BLaER1 treated with 17β-estradiol and CSF1 and Interleukin-3, amounts not matched to agents 10 nM and 100 nM (cell line): ENCODE results near the gene DHX40.
"Not testable (repeated sequence)": the region's sequence is repeated elsewhere in the genome, so short reads cannot be mapped to it uniquely, and the experiment has no call there.

ENCODE experiments used
- H3K27ac ChIP-seq, 11 experiments: shearing (Covaris generic); formaldehyde crosslinking; 2 replicates each; pipeline ENCODE4 v1.8.1; 2022
- H3K27me3 ChIP-seq, 11 experiments: shearing (Covaris generic); formaldehyde crosslinking; 2 replicates each; pipeline ENCODE4 v1.8.1; 2022
- H3K36me3 ChIP-seq, 11 experiments: shearing (Covaris generic); formaldehyde crosslinking; 2 replicates each; pipeline ENCODE4 v1.8.1; 2022
- H3K4me1 ChIP-seq, 10 experiments: shearing (Covaris generic); formaldehyde crosslinking; 2 replicates each; pipeline ENCODE4 v1.8.1; 2022
- H3K4me2 ChIP-seq, 11 experiments: shearing (Covaris generic); formaldehyde crosslinking; 2 replicates each; pipeline ENCODE4 v1.8.1; 2022
- H3K4me3 ChIP-seq, 10 experiments: shearing (Covaris generic); formaldehyde crosslinking; 2 replicates each; pipeline ENCODE4 v1.8.1; 2022
- H3K9ac ChIP-seq, 11 experiments: shearing (Covaris generic); formaldehyde crosslinking; 2 replicates each; pipeline ENCODE4 v1.8.1; 2022
- H3K9me3 ChIP-seq, 11 experiments: shearing (Covaris generic); formaldehyde crosslinking; replicated peaks in 1 of 11; 2 replicates each; pipeline ENCODE4 v1.8.1; 2022
- H4K20me1 ChIP-seq, 11 experiments: shearing (Covaris generic); formaldehyde crosslinking; 2 replicates each; pipeline ENCODE4 v1.8.1; 2022
- Cebpa-rat ChIP-seq, 11 experiments: shearing (Covaris generic); IDR thresholded peaks; 2 replicates each; pipeline ENCODE4 v1.8.1; 2022

Gene DHX40

GRCh38 chr17:59550703-59551102, 14.7 kb upstream of the DHX40 start:
- no peaks in the 10 kb centered on the region for H4K20me1 ChIP-seq
- no peak for TF ChIP-seq Cebpa-rat (IDR thresholded peaks at IDR 0.05)
- H3K4me2 ChIP-seq, result no peak overlapping the region
- H3K27me3 ChIP-seq, result no peaks in the 10 kb centered on the region
- no peaks in the 10 kb centered on the region for H3K9me3 ChIP-seq
- no peaks in the 10 kb centered on the region for H3K36me3 ChIP-seq
- H3K4me1 ChIP-seq, result no peaks in the 10 kb centered on the region
- no peak overlapping the region for H3K9ac ChIP-seq
- H3K27ac ChIP-seq, result no peak overlapping the region
- no peak overlapping the region for H3K4me3 ChIP-seq

GRCh38 chr17:59558039-59558438, 7.4 kb upstream of the DHX40 start:
- no peaks in the 10 kb centered on the region for H3K36me3 ChIP-seq

GRCh38 chr17:59558953-59559352, 6.5 kb upstream of the DHX40 start:
- no peak overlapping the region for H3K27ac ChIP-seq
- H4K20me1 ChIP-seq, result no peaks in the 10 kb centered on the region
- no peak for TF ChIP-seq Cebpa-rat (IDR thresholded peaks at IDR 0.05)
- H3K4me3 ChIP-seq, result no peak overlapping the region
- H3K36me3 ChIP-seq, result no peaks in the 10 kb centered on the region
- no peak overlapping the region for H3K9ac ChIP-seq
- no peak overlapping the region for H3K4me2 ChIP-seq
- no peaks in the 10 kb centered on the region for H3K9me3 ChIP-seq
- peaks cover 0 to 14% (median 0%) of the 10 kb centered on the region in 10 experiments; a peak in 3 of 20 replicates for H3K4me1 ChIP-seq
- H3K27me3 ChIP-seq, result no peaks in the 10 kb centered on the region

More at GRCh38 chr17:59558039-59558438, 7.4 kb upstream of the DHX40 start:
- Histone ChIP-seq H3K4me1 (peaks cover 0 to 14% (median 0%) of the 10 kb centered on the region in 10 experiments; a peak in 3 of 20 replicates), H3K27ac (no peak overlapping the region), H3K9ac (no peak overlapping the region), H3K27me3 (no peaks in the 10 kb centered on the region), H4K20me1 (no peaks in the 10 kb centered on the region), H3K4me2 (no peak overlapping the region), H3K4me3 (no peak overlapping the region), H3K9me3 (no peaks in the 10 kb centered on the region)
- no peak for TF ChIP-seq Cebpa-rat (IDR thresholded peaks at IDR 0.05)

- no peaks in the 10 kb centered on the region for H3K36me3 ChIP-seq
- peak overlapping the region in 2 of 11 experiments; percentile 19 to 31; a peak in 2 of 22 replicates for H3K4me2 ChIP-seq
- peaks cover 0 to 7% (median 0%) of the 10 kb centered on the region in 11 experiments; a peak in 6 of 22 replicates for H3K9me3 ChIP-seq
- TF ChIP-seq Cebpa-rat (IDR thresholded peaks at IDR 0.05), result no peak
- H3K9ac ChIP-seq, result no peak overlapping the region; a peak in 1 of 22 replicates
- no peaks in the 10 kb centered on the region for H3K27me3 ChIP-seq
- no peaks in the 10 kb centered on the region for H4K20me1 ChIP-seq
- peaks cover under 1 to 19% (median 2%) of the 10 kb centered on the region in 10 experiments; a peak in 17 of 20 replicates for H3K4me1 ChIP-seq
- peak overlapping the region in 3 of 11 experiments; percentile 40 to 59 (median 46); a peak in 5 of 22 replicates for H3K27ac ChIP-seq
- no peak overlapping the region for H3K4me3 ChIP-seq
These were observed 4.4 kb upstream of the DHX40 start for GRCh38 chr17:59561042-59561441.

- peak overlapping the region; percentile 83 to 90 (median 87) for H3K9ac ChIP-seq
- peaks cover 5 to 38% (median 17%) of the 10 kb centered on the region in 11 experiments; a peak in 18 of 22 replicates for H3K36me3 ChIP-seq
- peak overlapping the region; percentile 74 to 88 (median 84) for H3K27ac ChIP-seq
- H3K27me3 ChIP-seq, result no peaks in the 10 kb centered on the region
- H3K4me3 ChIP-seq, result peak overlapping the region; percentile 81 to 100 (median 98)
- H3K4me1 ChIP-seq, result peaks cover 9 to 27% (median 15%) of the 10 kb centered on the region in 10 experiments
- no peaks in the 10 kb centered on the region; a peak in 1 of 22 replicates for H4K20me1 ChIP-seq
- peak overlapping the region; percentile 70 to 94 (median 79) for H3K4me2 ChIP-seq
- H3K9me3 ChIP-seq, result peaks cover 0 to 7% (median 0%) of the 10 kb centered on the region in 11 experiments; a peak in 6 of 22 replicates
- TF ChIP-seq Cebpa-rat (IDR thresholded peaks at IDR 0.05), result no peak
These were observed 532 bp downstream of the DHX40 start for GRCh38 chr17:59565959-59566324.

GRCh38 chr17:59569151-59569550, 3.7 kb downstream of the DHX40 start:
- Histone ChIP-seq H3K36me3 (peaks cover 21 to 57% (median 35%) of the 10 kb centered on the region in 11 experiments), H3K4me1 (peaks cover 11 to 36% (median 15%) of the 10 kb centered on the region in 10 experiments)

GRCh38 chr17:59572301-59572924, 7.0 kb downstream of the DHX40 start:
- H4K20me1 ChIP-seq, result no peaks in the 10 kb centered on the region; a peak in 1 of 22 replicates
- H3K27ac ChIP-seq, result peak overlapping the region in 8 of 11 experiments; percentile 7 to 70 (median 40); a peak in 7 of 22 replicates
- no peak overlapping the region for H3K4me3 ChIP-seq
- H3K9ac ChIP-seq, result peak overlapping the region in 3 of 11 experiments; percentile 8 to 20 (median 19); a peak in 3 of 22 replicates
- no peaks in the 10 kb centered on the region for H3K27me3 ChIP-seq
- peaks cover 21 to 48% (median 34%) of the 10 kb centered on the region in 11 experiments for H3K36me3 ChIP-seq
- peak overlapping the region in 5 of 11 experiments; percentile 34 to 60 (median 42); a peak in 11 of 22 replicates for H3K4me2 ChIP-seq
- peak in 1 of 11 experiments; percentile 40; a peak in 1 of 22 replicates for TF ChIP-seq Cebpa-rat (IDR thresholded peaks at IDR 0.05)
- peaks cover 0 to 19% (median 6%) of the 10 kb centered on the region in 10 experiments; a peak in 11 of 20 replicates for H3K4me1 ChIP-seq
- no peaks in the 10 kb centered on the region for H3K9me3 ChIP-seq

More at GRCh38 chr17:59569151-59569550, 3.7 kb downstream of the DHX40 start:
- not testable (repeated sequence) for H3K27me3 ChIP-seq, H4K20me1 ChIP-seq, H3K4me2 ChIP-seq, H3K9me3 ChIP-seq, H3K9ac ChIP-seq, H3K4me3 ChIP-seq, H3K27ac ChIP-seq

- not testable (repeated sequence) for H3K4me1 ChIP-seq, H3K9me3 ChIP-seq
These were observed 18.8 kb downstream of the DHX40 start for GRCh38 chr17:59584168-59584567.

GRCh38 chr17:59600169-59600568, 34.8 kb downstream of the DHX40 start:
- no peaks in the 10 kb centered on the region for H4K20me1 ChIP-seq
- no peak for TF ChIP-seq Cebpa-rat (IDR thresholded peaks at IDR 0.05)
- H3K4me1 ChIP-seq, result no peaks in the 10 kb centered on the region
- H3K4me2 ChIP-seq, result no peak overlapping the region
- H3K9me3 ChIP-seq, result no peaks in the 10 kb centered on the region
- H3K27me3 ChIP-seq, result no peaks in the 10 kb centered on the region
- H3K9ac ChIP-seq, result no peak overlapping the region
- no peak overlapping the region for H3K27ac ChIP-seq
- H3K4me3 ChIP-seq, result no peak overlapping the region
- H3K36me3 ChIP-seq, result peaks cover 42 to 55% (median 53%) of the 10 kb centered on the region in 11 experiments

More at GRCh38 chr17:59584168-59584567, 18.8 kb downstream of the DHX40 start:
- H4K20me1 ChIP-seq, H3K9ac ChIP-seq, H3K4me3 ChIP-seq, H3K4me2 ChIP-seq, H3K27ac ChIP-seq, H3K36me3 ChIP-seq, H3K27me3 ChIP-seq: not testable (repeated sequence)
